ENCODE data around the gene ASCL1.

The ASCL1 gene

GRCh38 chr12:102992720-102993119, 35.2 kb downstream of the ASCL1 start:
- H4K8ac ChIP-seq (ENCODE audit: low read length): no peak overlapping the region
- H3K9me3 ChIP-seq (ENCODE audit: control insufficient read depth, low read length): peaks cover 4% of the 10 kb centered on the region
- H3K79me1 ChIP-seq (replicated peaks; ENCODE audit: low read length, poor library complexity, severe bottlenecking): no peaks in the 10 kb centered on the region
- no peak overlapping the region for H3K4ac ChIP-seq (ENCODE audit: low read depth in 1 of 2, low read length in 2 of 2)
- no peak overlapping the region for H3K18ac ChIP-seq (ENCODE audit: low read depth in 1 of 2, low read length in 2 of 2)
- H2BK5ac ChIP-seq (ENCODE audit: low read depth, low read length, poor library complexity, severe bottlenecking): no peak overlapping the region
- no peak overlapping the region for H3K4me2 ChIP-seq (ENCODE audit: low read length, poor library complexity, severe bottlenecking)
- WGBS: 78% methylated on average over 4 of the region's 4 CpGs
- no peak overlapping the region for H2BK120ac ChIP-seq (ENCODE audit: low read depth, low read length)
- H3K4me3 ChIP-seq (ENCODE audit: insufficient read depth in 1 of 2, low read depth in 1 of 2, low read length in 2 of 2): no peak overlapping the region
- H4K91ac ChIP-seq (ENCODE audit: low read length): no peak overlapping the region
- H3K23ac ChIP-seq (ENCODE audit: low read length in 2 of 2): no peak overlapping the region
- no peak overlapping the region for H2BK12ac ChIP-seq (ENCODE audit: low read length in 2 of 2)
- H2AFZ ChIP-seq (ENCODE audit: low read depth, low read length): no peak overlapping the region
- no peak for DNase-seq
- no peaks in the 10 kb centered on the region for H3K4me1 ChIP-seq (ENCODE audit: control insufficient read depth, insufficient read depth, low read depth, low read length)
- no peak overlapping the region for H2BK15ac ChIP-seq (ENCODE audit: low read depth, poor library complexity, severe bottlenecking)
- H3K27me3 ChIP-seq (ENCODE audit: control insufficient read depth in 1 of 2, insufficient read depth in 1 of 2, low read length in 2 of 2): no peaks in the 10 kb centered on the region
- H3K36me3 ChIP-seq (ENCODE audit: control insufficient read depth in 1 of 2, insufficient read depth in 2 of 2, low read depth in 1 of 2, low read length in 2 of 2): no peaks in the 10 kb centered on the region
- no peak overlapping the region for H3K27ac ChIP-seq (ENCODE audit: low read length, poor library complexity, severe bottlenecking)
- no peak overlapping the region for H3K14ac ChIP-seq (ENCODE audit: low read length in 2 of 2)
- H2AK5ac ChIP-seq (ENCODE audit: low read length, severe bottlenecking): no peak overlapping the region
- no peak overlapping the region for H3K9ac ChIP-seq (ENCODE audit: low read length)

- no peaks in the 10 kb centered on the region for H3K27me3 ChIP-seq (ENCODE audit: control insufficient read depth in 1 of 2, insufficient read depth in 1 of 2, low read length in 2 of 2)
- no peak overlapping the region for H3K14ac ChIP-seq (ENCODE audit: low read length in 2 of 2)
- no peak overlapping the region for H3K4me3 ChIP-seq (ENCODE audit: insufficient read depth in 1 of 2, low read depth in 1 of 2, low read length in 2 of 2)
- no peak overlapping the region for H3K23ac ChIP-seq (ENCODE audit: low read length in 2 of 2)
- no peak overlapping the region for H3K27ac ChIP-seq (ENCODE audit: low read length, poor library complexity, severe bottlenecking)
- no peak overlapping the region for H2AK5ac ChIP-seq (ENCODE audit: low read length, severe bottlenecking)
- H3K18ac ChIP-seq (ENCODE audit: low read depth in 1 of 2, low read length in 2 of 2): no peak overlapping the region
- WGBS: 83% methylated on average over 1 of the region's 1 CpG
- H3K4me2 ChIP-seq (ENCODE audit: low read length, poor library complexity, severe bottlenecking): no peak overlapping the region
- no peak overlapping the region for H2BK15ac ChIP-seq (ENCODE audit: low read depth, poor library complexity, severe bottlenecking)
- no peak overlapping the region for H3K9ac ChIP-seq (ENCODE audit: low read length)
- no peak overlapping the region for H2BK120ac ChIP-seq (ENCODE audit: low read depth, low read length)
- H2AFZ ChIP-seq (ENCODE audit: low read depth, low read length): no peak overlapping the region
- H3K4me1 ChIP-seq (ENCODE audit: control insufficient read depth, insufficient read depth, low read depth, low read length): no peaks in the 10 kb centered on the region
- no peak overlapping the region for H4K8ac ChIP-seq (ENCODE audit: low read length)
- no peak overlapping the region for H3K4ac ChIP-seq (ENCODE audit: low read depth in 1 of 2, low read length in 2 of 2)
- H4K91ac ChIP-seq (ENCODE audit: low read length): no peak overlapping the region
- no peaks in the 10 kb centered on the region for H3K79me1 ChIP-seq (replicated peaks; ENCODE audit: low read length, poor library complexity, severe bottlenecking)
- peaks cover 4% of the 10 kb centered on the region for H3K9me3 ChIP-seq (ENCODE audit: control insufficient read depth, low read length)
- H3K36me3 ChIP-seq (ENCODE audit: control insufficient read depth in 1 of 2, insufficient read depth in 2 of 2, low read depth in 1 of 2, low read length in 2 of 2): no peaks in the 10 kb centered on the region
- H2BK12ac ChIP-seq (ENCODE audit: low read length in 2 of 2): no peak overlapping the region
- no peak overlapping the region for H2BK5ac ChIP-seq (ENCODE audit: low read depth, low read length, poor library complexity, severe bottlenecking)
- DNase-seq: no peak
Measured at GRCh38 chr12:102993537-102993936, 36.1 kb downstream of the ASCL1 start.

GRCh38 chr12:102995372-102995771, 37.9 kb downstream of the ASCL1 start:
- H2AK5ac ChIP-seq (ENCODE audit: low read length, severe bottlenecking): no peak overlapping the region
- H2BK12ac ChIP-seq (ENCODE audit: low read length in 2 of 2): no peak overlapping the region
- no peak for DNase-seq
- H2AFZ ChIP-seq (ENCODE audit: low read depth, low read length): no peak overlapping the region
- H3K18ac ChIP-seq (ENCODE audit: low read depth in 1 of 2, low read length in 2 of 2): no peak overlapping the region
- H4K91ac ChIP-seq (ENCODE audit: low read length): no peak overlapping the region
- H3K27me3 ChIP-seq (ENCODE audit: control insufficient read depth in 1 of 2, insufficient read depth in 1 of 2, low read length in 2 of 2): no peaks in the 10 kb centered on the region
- no peaks in the 10 kb centered on the region for H3K79me1 ChIP-seq (replicated peaks; ENCODE audit: low read length, poor library complexity, severe bottlenecking)
- H3K36me3 ChIP-seq (ENCODE audit: control insufficient read depth in 1 of 2, insufficient read depth in 2 of 2, low read depth in 1 of 2, low read length in 2 of 2): no peaks in the 10 kb centered on the region
- H3K4me2 ChIP-seq (ENCODE audit: low read length, poor library complexity, severe bottlenecking): no peak overlapping the region
- no peak overlapping the region for H3K14ac ChIP-seq (ENCODE audit: low read length in 2 of 2)
- no peak overlapping the region for H3K4ac ChIP-seq (ENCODE audit: low read depth in 1 of 2, low read length in 2 of 2)
- H3K9ac ChIP-seq (ENCODE audit: low read length): no peak overlapping the region
- WGBS: no CpG with 5 or more reads among the region's 1 CpG
- no peaks in the 10 kb centered on the region for H3K4me1 ChIP-seq (ENCODE audit: control insufficient read depth, insufficient read depth, low read depth, low read length)
- H2BK120ac ChIP-seq (ENCODE audit: low read depth, low read length): no peak overlapping the region
- no peak overlapping the region for H3K27ac ChIP-seq (ENCODE audit: low read length, poor library complexity, severe bottlenecking)
- peaks cover 10% of the 10 kb centered on the region for H3K9me3 ChIP-seq (ENCODE audit: control insufficient read depth, low read length)
- no peak overlapping the region for H2BK5ac ChIP-seq (ENCODE audit: low read depth, low read length, poor library complexity, severe bottlenecking)
- H3K23ac ChIP-seq (ENCODE audit: low read length in 2 of 2): no peak overlapping the region
- no peak overlapping the region for H3K4me3 ChIP-seq (ENCODE audit: insufficient read depth in 1 of 2, low read depth in 1 of 2, low read length in 2 of 2)
- H2BK15ac ChIP-seq (ENCODE audit: low read depth, poor library complexity, severe bottlenecking): no peak overlapping the region
- H4K8ac ChIP-seq (ENCODE audit: low read length): no peak overlapping the region
